GM19372 (cell line): ENCODE data around the gene TENM4.

Source experiments
- ATAC-seq: cut with Tn5 transposase; IDR thresholded peaks from one replicate; pipeline ENCODE4 v1.9.1; 2021; ENCODE audit warnings: mild to moderate bottlenecking, low read depth, moderate library complexity; ENCODE audit not compliant: unreplicated experiment

Gene TENM4

DNA sequence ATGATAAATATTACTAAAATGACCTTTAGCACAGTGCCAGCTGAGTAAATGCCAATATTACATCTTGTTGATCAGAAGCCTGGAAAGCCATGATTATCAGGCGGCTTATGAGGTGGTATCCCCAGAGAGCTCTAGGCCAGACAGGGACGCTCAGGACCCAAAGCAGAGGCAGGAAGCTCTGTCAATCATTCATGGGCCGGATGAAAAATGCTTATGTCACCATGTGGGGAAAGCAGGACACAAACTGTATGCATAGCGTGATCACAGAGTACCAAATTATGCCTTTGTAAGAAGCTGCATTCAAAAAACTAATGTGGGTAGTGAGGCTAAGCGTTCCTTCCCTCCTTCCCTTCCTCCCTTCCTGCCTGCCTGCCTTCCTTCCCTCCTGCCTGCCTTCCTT lies 82.6 kb downstream of the TENM4 start:
- ATAC-seq: no peak

DNA sequence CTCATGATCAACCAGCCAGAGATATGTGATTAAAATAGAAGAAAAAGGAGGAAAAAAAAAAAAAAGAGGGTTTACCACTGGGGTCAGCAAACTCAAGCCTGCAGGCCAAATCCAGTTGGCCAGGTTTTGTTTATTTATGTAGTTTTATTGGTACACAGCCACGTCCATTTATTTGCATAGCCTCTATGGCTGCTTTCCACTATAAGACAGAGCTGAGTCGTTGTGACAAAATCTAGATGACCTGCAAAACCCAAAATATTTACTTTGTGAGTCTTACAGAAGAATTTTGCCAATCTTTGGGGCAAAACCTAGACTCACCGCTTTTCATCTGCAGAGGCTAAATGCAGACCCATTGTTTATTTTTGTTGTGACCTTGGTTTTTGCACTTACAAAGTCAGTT lies 87.1 kb downstream of the TENM4 start:
- no peak for ATAC-seq

DNA sequence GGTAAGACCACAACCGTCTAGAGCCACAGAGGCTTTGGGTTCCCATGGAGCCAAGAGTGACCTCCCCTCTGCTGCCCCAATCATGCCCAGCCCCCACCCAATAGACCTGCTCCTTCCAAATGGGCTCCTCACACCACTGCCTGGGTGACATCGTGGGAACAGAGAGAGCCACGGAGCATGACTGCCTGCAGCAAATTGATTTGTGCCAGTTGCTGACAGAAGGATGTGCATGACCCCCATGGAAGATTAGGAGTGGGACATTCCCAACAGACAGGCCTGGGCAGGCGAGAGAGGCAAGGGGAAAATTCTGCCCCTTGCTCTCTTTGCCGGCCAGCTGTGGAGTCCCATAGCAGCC lies 88.5 kb downstream of the TENM4 start:
- no peak for ATAC-seq

DNA sequence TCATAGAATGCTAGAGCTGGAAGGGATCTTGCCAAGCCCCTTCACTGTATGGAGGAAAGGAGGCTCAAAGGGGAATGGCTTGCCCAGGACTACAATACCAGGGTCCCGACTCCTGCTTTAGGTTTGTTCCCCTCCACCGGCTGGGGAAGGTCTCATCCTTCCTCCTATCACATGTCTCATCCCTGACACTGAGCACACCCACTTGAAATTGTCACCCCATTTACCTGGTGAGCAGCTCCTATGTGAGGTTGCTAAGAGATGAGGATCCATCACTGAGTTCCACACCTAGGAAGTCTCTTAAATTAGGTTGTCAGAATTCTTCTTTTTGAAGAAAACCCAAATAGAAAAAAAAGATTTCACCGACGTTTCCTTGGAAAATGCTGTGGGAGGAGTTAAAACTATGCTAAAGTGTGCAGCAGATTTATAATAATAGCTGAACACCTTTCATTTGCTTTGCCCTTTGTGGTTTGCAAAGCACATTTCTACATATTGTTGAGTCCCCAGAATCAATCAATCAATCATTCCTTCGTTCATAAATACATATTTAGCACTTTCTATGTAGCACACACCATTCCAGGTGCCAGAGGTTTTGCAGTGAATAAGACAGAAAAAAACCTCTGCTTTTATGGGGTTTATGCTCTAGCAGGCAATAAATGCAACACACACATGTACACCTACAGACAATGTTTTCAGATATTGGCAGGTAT lies 91.7 kb downstream of the TENM4 start:
- ATAC-seq: no peak

DNA sequence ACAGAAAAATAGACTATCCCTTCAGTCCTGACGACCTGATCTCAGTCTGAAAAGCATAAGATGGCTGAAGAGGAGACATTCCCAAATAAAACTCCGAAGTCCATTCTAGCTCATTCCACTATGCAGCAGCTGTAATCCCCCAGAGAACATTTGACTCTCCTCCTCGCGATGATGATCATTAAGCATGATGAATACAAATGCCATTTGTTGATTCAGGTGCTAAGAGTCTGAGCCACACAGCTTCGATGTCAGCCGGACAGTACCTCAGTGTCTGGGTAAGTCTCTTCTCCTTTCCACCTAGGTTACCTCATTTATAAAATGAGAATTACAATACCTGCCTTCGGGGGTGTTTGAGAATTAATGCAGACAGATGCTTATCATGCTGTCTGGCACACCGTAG lies 94.8 kb downstream of the TENM4 start:
- no peak for ATAC-seq

DNA sequence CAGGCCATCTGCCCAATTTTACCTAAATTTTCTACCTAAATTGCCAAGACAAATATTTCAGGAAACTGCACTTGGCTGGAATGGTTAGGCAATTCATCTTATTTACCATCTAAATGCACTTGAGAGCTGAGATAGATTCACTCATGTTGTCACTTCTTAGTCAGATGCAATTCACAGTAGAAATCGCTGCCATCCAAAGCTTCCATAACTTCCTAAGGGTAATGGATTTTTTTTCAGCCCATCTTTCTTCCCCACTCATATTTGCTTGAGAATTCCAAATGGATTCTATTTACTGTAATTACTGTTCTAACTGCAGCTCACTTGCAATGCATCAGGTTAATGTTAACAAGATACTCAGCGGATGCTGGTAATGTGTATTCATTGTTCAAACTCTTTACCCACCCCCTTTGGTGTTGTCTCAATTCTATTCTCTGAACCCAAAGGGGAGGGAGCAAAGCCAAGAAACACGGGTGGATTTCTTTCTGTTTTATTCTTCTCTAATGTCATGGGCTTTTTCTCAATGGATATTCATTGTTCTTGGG lies 96.0 kb downstream of the TENM4 start:
- no peak for ATAC-seq

DNA sequence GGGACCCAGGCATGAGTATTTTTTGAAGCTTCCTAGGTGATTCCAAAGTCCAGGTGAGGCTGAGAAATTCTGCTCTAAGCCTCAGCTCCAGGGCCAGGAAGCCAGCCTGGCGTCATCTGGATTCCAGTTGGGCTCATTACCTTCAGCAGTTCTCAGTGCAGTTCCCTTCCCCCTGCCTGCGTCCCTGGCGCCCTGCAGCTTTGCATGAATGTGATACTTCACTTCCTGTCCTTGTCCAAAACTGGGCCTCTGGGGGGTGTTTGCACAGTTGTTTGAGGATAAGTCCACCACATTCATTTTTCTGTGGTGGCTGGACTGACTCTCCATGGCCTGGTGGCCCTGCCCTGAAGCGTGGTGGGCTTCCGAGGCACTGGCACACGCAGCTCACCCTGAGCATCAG lies 98.1 kb downstream of the TENM4 start:
- ATAC-seq: no peak

DNA sequence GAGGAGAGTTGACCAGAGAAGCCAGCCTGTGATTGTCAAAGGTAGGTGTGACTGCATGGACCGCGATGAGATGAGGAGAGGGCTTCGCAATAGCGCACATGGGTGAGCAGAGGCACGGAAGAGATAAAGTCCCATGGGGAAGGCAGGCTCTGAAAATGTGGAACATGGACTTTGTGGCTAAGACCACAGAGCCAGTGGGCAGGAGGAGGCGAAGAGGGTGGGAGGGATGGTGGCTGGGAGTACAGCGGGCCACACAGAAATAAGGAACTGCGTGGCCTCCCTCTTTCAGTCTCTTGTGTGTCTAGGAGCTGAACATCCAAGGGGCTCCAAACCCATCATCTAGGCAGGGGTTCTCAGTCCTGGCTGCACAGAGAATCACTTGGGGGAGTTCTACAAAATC lies 98.6 kb downstream of the TENM4 start:
- ATAC-seq: no peak

DNA sequence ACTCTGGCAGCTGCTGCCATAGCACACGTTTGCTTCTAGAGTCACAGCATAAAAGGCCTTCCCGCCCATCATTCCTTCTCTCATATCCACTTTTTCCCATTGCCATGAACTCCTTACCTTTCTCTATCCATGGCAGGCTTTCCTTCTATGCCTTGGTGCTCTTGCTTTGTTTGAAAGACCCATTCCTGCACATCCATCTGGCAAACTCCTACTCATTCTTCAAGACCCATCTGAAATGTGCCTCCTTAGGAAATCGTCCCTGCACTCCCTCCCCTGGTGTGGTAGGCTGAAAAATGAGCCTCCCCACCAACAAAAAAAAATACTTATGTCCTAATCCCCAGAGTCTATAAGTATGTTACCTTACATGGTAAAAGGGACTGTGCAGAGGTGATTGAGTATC lies 100.3 kb downstream of the TENM4 start:
- ATAC-seq: no peak

DNA sequence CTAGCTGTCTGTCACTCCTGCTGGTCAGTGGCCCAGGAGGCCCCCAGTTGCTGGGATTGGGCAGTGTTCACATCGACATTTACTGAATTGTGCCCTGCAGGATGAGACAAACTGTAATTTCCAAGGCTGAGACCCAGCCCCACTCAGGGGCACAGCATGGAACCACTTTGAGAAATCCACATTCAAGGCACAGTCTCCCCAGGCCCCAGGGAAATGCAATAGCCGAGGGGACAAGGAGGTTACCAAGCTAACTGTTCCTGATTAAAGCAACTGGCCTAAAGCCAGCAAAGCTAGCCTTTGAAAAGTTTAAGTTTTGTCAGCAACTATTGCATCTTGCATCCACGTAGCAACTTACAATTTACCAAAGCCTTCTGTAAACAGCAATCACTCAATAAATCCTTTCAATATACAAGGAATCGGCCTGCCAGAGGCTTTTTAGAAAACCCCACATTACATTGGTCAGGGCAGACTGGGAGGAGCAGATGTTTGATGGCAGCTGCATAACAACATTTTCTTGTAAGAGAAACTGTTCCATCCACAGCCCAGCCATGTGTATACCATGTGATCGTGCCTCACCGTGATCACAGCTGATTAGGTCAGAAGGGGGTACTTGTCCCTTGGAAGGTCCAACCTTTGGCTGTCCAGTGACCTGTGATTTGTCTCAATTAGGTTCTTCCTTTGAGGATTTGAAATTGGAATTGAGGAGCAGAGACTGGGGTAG lies 103.9 kb downstream of the TENM4 start:
- no peak for ATAC-seq

DNA sequence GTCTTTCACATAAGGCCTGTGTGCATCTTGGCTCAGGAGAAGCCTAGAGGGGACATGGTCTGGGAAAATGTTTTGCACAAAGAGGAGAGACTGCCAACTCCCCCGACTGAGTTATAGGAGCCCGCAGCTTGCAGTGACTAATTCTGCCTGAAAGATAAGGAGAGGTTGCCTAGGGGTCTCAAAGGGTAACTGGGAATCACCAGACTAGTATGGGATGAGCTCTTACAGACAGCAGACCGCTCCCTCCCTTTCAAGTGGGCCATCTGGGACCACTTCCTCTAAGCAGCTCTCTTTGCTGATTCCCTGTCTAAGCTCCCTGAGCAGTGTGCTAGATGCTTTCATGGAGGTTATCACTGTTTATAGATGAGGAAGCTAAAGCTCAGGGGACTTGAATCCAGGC lies 105.1 kb downstream of the TENM4 start:
- ATAC-seq: no peak

DNA sequence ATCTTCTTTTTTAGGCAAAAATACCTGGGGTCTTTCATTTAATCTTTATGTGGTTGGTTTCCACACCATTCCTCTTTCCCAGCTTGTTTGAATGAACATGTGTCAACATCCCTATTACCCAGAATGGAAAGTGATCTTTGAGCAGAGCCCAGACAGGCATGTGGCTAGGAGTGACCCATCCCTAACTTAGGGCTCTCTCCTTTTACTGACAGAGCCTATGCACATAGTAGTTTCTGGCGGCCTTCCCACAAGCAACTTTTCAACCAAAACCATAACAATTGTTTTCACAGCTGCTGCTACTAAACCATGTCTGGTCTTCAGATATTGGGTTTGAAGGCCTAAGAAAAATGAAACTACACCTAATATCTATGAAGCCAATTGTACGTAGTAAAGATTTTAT lies 107.5 kb downstream of the TENM4 start:
- no peak for ATAC-seq

DNA sequence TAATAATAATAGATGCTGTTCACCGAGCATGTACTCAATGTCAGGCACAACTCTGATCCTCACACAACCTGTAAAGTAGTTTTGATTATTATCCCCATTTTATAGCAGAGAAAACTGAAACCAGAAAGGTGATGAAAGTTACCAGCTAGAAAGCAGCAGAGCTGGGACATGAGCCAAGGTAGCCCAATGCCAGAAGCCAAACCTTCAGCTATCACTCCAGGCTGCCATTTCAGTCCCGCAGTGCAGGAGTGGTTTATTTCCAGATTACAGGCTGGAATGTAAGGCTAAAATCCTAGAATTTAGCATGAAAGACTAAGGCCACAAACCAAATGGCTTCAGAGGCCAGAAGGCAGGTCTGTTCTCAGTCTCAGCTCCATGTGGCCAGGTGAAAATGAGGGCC lies 108.8 kb downstream of the TENM4 start:
- ATAC-seq: no peak

DNA sequence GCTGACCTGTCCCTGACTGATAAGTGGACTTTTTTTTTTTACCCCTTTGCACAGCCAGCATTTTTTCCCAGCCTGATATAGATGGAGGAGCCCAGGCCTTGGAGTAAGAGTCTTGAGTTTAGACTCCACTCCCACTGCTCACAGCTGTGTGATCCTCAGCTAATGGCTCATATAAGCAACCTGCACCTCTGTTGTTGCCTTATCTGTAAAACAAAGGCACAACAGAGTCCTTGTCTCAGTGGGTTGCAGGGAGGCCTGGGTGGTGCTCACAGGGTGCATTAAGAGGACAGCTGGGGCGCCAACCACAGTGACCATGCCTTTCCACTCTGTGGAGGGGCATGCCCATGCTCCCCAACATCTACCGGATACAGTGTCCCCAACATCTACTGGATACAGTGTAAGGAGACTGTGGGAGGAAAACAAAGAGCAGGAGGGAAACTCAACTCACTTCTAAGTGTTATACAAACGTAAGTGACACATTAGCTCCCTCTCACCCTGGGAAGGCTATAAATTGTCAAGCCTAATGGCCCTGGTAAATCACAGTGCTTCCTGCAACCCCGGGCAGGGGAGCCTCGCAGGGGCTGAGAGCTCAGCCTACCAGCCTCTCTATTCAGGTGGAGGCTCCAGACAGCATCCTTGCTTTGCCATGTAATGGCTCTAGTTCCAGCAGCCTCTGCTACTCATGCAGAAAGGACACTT lies 109.5 kb downstream of the TENM4 start:
- ATAC-seq: no peak

DNA sequence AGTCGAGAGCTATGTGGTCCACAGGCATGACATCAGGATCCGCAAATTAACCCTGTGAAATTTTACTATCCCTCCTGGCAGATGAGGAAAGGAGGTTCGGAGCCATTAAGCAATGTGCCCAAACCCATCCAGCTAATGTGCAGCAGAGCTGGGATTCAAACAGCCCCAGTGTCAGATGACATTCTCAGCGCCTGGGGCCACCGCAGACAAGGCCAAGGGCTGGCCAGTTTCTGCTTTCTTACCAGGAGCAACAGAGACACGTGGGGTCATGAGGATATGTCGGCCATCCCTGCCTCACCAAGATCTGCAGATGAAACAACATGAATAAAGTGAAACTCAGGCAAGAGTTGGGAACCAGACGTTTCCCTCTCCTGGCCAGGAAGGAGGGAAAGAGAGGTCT lies 110.2 kb downstream of the TENM4 start:
- ATAC-seq: no peak

DNA sequence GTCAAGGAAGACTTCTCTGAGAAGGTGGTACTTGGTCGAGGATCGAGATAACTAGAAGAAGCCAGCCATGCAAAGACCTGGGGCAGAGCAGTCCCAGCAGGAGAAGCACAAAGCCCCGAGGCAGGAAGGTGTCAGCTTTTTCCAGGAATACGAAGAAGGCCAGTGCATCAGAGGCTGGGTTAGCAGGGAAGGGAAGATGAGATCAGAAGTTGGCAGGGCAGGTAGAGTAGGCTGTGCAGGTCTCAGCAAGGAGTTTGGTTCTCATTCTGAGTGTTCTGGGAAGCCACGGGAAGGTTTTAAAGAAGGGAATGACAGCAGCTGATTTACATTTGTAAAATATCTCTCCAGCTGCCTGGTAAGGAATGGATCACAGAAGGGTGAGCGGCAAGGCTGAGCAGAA lies 111.3 kb downstream of the TENM4 start:
- no peak for ATAC-seq

DNA sequence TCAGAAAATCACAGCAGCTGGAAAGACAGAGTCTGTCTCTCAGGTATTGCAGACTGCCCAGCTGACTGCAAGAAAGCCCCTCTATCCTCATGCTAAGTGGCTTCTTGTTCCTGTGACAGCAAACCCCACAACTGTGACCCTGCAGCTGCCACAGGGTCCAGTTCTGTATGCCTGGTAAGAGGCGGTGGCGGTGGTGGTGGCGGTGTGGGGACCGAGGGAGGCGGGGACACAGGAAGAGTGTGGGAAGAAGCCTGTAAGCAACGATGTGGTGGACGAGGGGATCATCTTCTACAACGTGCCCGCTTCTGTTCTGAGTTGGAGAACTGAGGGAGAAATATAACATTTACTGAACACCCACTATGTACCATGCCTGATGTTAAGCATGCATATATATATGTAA lies 112.4 kb downstream of the TENM4 start:
- ATAC-seq: no peak

DNA sequence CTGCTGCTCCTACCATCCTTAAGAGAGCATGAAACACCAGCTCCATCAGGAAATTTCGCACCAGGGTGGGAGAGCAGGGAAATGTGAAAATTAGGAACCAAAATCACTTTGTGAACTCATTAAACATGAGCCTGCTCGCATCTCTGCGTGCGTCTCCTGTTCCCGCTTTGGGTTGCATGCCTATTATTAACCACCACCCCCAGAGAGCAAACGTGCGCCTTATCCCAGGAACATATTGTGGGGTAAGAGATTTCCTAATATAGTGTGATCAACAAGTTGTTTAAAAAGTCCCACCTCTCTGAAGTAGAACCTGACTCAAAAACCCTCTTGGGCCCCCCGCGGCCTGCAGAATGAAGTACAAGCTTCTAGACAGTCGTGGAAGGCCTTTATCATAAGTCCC lies 115.0 kb downstream of the TENM4 start:
- ATAC-seq: no peak

DNA sequence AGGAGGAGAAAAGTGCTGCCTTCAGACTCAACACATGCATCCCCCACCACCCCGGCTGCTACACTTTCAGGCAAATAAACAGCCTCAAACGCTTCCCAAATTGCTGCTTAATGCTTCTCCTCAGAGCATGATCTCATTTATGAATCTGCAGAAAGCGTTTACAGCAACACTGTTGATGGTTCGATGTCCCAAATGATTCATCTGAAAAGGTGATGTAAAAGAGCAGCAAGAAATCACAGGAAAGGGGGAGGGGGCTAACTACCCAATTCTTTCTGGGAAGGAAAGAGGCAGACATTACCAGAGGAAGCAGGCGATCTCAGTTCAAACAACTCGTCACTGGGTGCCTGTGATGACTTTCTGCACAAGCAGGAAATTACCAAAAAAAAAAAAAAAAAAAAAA lies 119.6 kb downstream of the TENM4 start:
- ATAC-seq: no peak

DNA sequence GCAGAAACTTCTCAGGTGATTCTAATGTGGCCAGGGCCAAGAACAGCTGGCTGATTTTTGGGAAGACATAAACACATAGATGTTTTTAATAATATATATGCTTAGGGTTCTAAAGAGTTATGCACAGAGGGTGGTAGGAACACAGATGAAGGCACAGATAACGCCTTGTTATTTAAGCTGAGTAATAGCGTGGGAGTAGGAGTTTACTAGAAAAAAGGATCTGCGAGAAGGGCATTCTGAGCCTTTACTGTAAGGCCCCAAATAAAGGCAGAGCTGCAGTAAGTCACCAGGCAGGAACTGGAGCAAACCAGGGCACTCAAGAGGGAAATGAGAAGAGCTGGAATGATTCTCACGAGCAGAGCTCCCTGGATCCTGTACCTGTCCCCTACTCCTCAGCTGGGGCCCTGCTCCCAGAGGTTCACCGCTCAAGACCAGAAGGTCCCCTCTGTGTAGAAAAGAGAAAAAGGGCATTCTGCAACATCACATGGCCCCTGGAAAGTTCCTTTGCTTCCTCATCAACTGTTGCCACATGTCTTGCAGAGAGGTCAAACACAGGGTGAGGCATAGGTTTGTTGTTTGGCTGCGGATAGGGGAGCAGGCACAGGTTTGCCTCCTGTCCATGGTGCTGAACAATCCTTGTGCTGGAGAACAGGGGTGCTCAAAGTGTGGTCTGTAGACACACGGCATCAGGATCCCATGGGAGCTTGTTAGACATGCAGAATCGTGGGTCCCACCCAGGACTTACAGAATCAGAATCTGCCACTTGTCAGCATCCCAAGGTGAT lies 125.7 kb downstream of the TENM4 start:
- no peak for ATAC-seq

DNA sequence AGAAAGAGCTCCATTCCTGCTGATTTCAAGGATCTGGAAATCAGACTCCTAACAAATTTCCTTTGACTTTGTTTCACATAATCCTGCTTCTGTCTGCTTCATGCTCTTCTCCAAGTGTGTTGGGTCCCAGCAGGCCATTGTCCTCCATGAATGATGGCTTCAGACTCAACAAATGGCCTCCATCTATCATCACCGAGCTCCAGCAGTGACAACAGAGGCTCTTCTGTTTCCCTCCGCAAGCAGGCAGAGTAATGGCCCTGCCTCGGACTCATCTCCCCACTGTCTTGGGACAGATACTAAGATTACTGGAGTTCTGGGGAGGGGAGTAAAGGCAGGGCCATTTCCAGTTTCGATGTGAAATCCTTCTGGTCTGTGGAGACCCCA lies 127.3 kb downstream of the TENM4 start:
- no peak for ATAC-seq
